ENCODE measurements around the gene SSBP3.

GRCh38 chr1:54425152-54425584 lies 19.0 kb upstream of the SSBP3 start:
- TF ChIP-seq CTCF (IDR thresholded peaks at IDR 0.05; ENCODE audit: borderline replicate concordance, extremely low read depth, low read length, poor library complexity, severe bottlenecking) (no peak), EZH2 (IDR thresholded peaks at IDR 0.05; ENCODE audit: borderline replicate concordance, low read depth, low read length, severe bottlenecking) (no peak)

Measured in DND-41 (cell line).